Loucy (cell line): Measurements from ENCODE around the gene SCN8A.

Experiments
- CTCF ChIP-seq: fragments of 200-600 bp; sonication (generic); conservative IDR thresholded peaks from 2 replicates; pipeline ENCODE4 v1.5.1; 2014; ENCODE audit warnings: mild to moderate bottlenecking, antibody characterized with exemption, low read length
- EZH2phosphoT487 ChIP-seq: fragments of 200-600 bp; IDR thresholded peaks from 2 replicates; pipeline ENCODE4 v1.6.1; 2018; ENCODE audit warnings: antibody characterized with exemption, mild to moderate bottlenecking, moderate library complexity, borderline replicate concordance

- TF ChIP-seq CTCF: no peak
- no peak for TF ChIP-seq EZH2phosphoT487
Measured at GRCh38 chr12:51666696-51667095, 75.7 kb downstream of the SCN8A start.
